Measurements from ENCODE around the gene TASP1.
"Not testable (repeated sequence)": the region's sequence is repeated elsewhere in the genome, so short reads cannot be mapped to it uniquely, and the experiment has no call there.

TASP1 gene

DNA sequence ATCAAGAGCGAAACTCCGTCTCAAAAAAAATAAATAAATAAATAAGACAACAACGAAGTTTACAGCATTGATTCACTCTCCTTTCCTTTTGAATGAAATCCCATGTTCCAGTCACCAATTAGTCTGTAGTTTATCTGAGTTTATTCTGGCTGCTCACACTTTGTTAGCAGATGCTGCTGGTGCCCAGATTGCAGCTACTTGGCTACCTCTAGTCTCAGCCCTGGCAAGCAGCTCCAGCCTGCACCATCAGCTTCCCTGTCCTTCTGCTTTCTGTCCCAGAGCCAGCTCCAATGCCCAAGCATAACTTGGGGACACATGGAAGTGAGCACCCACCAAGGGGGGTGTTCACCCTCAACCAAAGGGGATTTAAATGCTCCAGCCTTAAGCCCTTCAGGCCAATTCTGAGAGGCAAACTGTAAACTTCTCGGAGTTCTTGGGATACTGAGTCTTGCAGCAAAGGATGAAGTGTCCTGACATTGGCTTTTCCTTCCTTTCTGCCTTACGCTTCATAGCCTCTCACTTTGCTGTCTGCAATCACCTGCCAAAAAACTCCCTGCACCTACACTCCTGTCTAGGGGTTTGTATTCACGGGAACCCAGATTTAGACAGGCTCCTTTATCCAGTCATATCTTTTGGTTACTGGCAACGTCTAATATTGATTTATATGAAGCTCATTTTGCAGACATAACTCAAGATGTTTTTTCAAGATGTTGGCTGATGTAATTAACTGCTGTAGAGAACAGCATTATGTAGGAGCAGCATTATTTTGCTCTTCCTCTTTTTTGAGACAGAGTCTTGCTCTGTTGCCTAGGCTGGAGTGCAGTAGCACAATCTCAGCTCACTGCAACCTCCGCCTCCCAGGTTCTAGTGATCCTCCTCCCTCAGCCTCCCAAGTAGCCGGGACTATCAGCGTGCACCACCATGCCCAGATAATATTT is 9.8 kb upstream of the TASP1 start:
- DNase-seq (ENCODE audit: low read depth in 2 of 2), result no peak

DNA sequence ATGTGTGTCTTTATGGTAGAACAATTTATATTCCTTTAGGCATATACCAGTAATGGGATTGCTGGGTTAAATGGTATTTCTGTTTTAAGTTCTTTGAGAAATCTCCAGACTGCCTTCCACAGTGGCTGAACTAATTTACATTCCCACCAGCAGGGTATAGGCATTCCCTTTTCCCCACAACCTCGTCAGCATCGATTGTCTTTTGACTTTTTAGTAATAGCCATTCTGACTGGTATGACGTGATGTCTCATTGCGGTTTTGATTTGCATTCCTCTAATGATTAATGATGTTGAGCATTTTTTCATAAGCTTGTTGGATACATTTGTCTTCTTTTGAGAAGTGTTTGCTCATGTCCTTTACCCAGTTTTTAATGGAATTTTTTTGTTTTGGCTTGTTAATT is 5.3 kb upstream of the TASP1 start:
- DNase-seq (ENCODE audit: low read depth in 2 of 2), result no peak

DNA sequence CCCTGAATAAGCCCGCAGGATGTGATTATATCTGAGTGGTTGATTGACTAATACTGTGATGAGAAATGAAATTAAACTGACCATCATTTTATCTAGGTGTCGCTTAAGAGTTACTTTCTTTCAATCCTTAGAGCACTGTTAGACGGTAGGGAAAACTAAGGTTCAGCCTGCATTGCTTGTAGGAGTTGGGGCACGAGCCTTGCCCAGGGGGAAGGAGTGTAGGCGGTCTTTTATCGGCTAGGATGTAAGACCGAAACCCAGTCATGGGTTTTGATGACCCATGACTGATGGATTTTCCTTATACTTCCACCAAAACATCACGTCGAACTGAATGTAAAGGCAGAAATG is 392 bp upstream of the TASP1 start:
- peak in 1 of 2 donors; percentile 7 for DNase-seq (ENCODE audit: low read depth in 2 of 2)

DNA sequence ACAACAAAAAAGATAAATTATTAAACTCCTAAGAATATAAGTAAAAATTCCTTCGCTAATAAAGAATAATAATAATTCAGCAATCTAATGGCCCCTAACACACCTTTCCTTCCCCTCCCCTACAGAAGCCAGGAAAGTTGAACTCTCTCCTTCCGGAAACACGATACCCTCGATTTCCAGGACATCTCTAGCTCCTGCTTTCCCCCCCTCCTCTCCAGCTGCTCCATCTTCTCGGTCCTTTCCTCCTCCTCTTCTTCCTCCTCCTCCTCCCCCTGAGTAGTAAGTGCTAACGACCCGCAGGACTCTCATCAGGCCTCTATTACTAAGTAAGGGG is 603 bp downstream of the TASP1 start:
- DNase-seq (ENCODE audit: low read depth in 2 of 2), result no peak

DNA sequence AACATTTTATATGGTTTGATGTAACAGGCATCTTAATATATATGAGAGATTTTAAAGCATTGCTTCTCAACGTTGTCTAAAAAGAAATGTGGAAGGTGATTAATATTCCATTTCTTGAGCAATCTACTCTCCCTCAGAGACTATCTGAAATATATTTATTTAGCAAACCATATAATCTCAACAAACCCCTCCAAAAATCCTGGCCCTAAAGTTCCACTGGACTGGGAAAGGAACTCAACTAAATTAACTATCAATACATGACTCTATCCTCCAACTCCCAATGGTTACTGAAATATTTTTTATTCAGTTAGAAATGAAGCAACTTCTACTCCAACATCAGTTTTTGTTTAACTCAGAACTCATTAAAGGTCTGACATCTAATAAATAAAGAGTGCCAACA is 6.3 kb downstream of the TASP1 start:
- DNase-seq (ENCODE audit: low read depth in 2 of 2), result no peak

DNA sequence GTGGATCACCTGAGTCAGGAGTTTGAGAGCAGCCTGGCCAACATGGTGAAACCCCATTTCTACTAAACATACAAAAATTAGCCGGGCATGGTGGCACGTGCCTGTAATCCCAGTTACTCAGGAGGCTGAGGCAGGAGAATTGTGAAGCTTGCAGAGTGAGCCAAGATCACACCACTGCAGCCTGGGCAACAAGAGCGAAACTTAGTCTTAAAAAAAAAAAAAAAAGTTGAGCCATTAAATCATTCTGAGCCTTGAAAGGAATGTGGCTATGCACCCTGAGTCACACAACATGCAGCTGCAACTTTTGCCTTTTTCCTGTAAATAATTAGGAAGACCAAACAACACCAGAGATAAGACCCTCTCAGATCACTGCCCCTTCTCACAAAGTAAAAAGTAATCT is 11.2 kb downstream of the TASP1 start:
- not testable (repeated sequence) for DNase-seq (ENCODE audit: low read depth in 2 of 2)

DNA sequence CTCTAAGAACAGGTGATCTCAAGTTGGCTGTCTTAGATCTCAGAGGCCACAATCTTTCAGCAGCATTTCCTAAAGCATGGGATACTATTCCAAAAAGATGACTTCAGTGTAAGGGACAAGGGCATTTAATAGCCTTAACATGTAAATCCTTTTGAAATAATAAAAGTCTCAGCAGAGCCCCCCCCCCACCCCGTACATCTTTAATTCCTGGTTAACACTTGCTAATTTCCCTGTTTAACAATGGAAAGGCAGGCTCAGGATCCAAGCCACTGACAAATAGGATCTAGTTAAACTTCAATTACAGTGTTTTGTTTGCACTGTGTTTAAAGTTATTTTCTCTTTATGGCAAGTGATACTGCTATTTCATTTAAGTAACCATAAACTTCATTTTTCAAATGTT is 12.0 kb downstream of the TASP1 start:
- DNase-seq (ENCODE audit: low read depth in 2 of 2), result no peak

DNA sequence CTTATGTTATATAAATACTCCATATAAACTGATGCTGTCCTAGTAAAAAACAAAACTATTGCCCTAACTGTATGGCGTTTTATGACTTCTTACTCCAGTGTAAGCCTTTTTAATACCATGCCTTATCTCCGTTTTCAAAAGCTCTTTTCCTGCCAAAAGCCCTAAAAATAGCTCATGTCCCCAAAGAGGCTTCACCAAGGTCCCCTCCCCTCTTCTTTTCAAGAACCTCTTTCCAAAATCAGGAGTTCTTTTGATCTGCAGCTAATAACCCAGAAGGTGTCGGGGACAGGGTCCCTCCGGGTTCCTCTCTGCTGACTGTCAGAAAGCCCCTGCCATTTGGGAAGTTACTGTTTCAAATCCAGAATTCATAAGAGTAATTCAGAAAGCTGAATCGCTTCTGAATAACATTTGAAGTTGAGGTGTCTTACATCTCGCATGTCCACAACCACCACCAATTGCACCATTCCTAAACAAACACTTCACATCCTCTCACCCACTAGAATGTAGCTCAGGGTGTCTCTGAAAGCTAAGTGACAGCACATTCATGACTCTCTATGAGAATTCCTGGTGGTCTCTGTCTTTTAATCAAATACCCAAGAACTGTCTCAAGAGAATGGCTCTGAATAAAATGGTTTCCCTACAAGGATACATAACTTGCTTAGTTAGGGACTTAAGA is 13.3 kb downstream of the TASP1 start:
- DNase-seq (ENCODE audit: low read depth in 2 of 2), result no peak

DNA sequence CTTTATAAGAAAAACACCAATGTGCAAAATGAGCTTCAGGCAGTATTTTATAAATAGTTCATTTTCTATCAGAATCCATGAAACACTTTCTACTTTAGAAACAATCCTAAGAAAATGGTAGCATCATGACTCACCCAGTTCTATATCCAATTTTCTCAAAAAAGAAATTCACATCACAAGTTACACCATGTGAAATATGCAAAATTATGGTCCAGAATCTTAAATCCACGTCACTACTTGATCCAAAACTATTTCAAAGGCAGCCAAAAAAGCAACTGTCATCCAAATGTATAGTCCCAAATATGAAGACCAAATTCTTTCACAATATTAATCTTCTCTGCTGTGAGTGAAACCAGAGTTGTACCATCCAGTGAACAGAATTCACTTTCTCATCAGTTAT is 19.3 kb downstream of the TASP1 start:
- not testable (repeated sequence) for DNase-seq (ENCODE audit: low read depth in 2 of 2)

GRCh38 chr20:13618456-13618855 is 20.3 kb downstream of the TASP1 start:
- not testable (repeated sequence) for DNase-seq (ENCODE audit: low read depth in 2 of 2)

DNA sequence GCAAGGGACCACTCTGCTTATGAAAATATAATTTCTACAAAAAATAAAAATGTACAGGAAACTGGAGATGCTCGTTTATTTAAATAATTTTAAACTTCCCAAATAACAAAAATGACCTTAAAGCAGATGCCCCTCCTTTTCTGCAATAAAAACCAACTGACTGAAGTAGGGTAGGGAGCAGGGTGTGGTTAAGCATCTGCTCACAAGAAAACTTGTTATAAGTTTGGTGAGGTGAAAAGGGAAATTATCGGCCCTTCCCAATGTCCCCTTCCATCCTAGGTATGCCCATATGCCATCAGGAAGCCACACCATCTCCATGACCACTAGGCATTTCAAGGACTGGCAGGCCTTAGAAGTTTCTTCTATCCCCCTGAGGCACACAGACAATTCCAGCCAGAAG is 21.1 kb downstream of the TASP1 start:
- not testable (repeated sequence) for DNase-seq (ENCODE audit: low read depth in 2 of 2)

DNA sequence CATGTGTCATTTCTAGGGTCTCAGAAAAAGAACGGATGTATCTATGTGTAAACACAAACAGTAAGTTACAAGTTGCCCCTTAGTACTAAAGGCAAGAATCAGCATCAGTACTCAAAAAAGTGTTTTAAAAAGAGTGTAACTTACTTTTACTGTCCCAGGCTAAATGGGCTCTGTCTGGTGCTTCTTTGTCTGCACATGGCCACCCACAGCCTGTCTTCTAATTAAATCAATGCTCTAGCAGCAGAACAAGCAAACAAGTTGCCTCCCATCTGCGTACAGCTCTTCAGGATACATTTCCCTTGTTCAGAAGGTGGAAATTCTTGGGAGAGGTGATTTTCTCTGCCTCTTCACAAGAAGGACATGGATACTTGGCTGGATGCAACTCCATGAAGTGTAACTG is 22.0 kb downstream of the TASP1 start:
- DNase-seq (ENCODE audit: low read depth in 2 of 2), result not testable (repeated sequence)

DNA sequence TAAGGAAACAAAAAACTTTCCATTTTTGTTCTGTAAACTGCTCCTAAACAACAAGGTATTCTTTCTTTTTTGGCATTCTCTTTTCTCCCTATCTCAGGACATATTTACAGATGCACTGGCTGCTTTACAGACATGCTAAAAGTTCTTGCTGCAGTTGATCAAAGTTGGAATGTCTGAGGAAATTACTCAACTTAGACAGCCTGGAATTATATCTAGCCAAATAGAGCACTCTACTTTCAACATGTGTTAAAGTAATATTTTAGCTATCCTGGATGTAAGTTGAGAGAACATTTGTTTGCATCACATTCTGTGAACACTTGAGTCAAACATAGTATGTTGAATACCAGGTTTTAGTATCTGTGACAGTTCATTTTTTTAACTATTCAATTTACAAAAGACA is 24.8 kb downstream of the TASP1 start:
- no peak for DNase-seq (ENCODE audit: low read depth in 2 of 2)

GRCh38 chr20:13611611-13612125 is 27.1 kb downstream of the TASP1 start:
- DNase-seq (ENCODE audit: low read depth in 2 of 2), result no peak

GRCh38 chr20:13610184-13610583 is 28.5 kb downstream of the TASP1 start:
- DNase-seq (ENCODE audit: low read depth in 2 of 2), result no peak

- no peak for DNase-seq (ENCODE audit: low read depth in 2 of 2)
Measured at GRCh38 chr20:13608066-13608465, 30.7 kb downstream of the TASP1 start.

GRCh38 chr20:13593423-13593822 is 45.3 kb downstream of the TASP1 start:
- DNase-seq (ENCODE audit: low read depth in 2 of 2), result not testable (repeated sequence)

- DNase-seq (ENCODE audit: low read depth in 2 of 2), result no peak
Measured at GRCh38 chr20:13588049-13588448, 50.7 kb downstream of the TASP1 start.

GRCh38 chr20:13587370-13587769 is 51.4 kb downstream of the TASP1 start:
- DNase-seq (ENCODE audit: low read depth in 2 of 2), result no peak

- no peak for DNase-seq (ENCODE audit: low read depth in 2 of 2)
Measured at GRCh38 chr20:13586133-13586532, 52.6 kb downstream of the TASP1 start.

DNA sequence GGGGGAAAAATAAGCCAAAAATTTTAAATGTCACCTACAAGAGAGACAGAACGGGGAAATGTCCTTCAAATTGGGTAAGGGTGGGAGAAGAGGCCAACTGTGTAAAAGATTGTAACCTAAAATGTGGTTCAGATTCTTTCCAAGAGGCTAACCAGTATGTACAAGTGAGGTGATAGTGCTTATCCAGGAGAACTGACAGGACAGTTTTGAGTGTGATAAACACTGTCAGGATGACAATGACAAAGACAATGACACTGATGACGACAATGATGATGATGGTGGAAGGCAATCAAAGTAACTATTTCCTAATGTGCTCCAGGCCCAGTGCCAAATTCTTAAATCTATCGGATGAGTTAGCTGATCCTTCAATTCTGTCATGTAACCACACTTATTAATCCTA is 57.3 kb downstream of the TASP1 start:
- DNase-seq (ENCODE audit: low read depth in 2 of 2), result no peak

DNA sequence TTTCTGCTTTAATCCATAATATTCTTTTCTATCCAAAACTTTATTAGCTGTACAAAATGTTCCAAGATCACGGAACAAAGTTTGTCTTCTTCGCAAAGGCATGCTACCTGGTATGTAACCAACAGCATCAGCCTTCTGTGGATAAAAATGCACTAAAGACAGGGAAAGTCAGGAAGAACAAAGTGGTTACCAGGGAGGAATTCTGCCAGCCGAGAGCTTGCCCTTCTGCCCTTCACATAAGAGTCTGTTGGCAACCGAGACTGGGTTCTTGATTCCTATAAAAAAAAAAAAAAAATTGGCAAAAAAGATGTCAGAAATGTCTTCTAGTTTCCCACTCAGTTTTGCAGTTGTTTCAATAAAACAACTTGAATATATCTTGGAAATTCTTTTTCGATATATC is 58.0 kb downstream of the TASP1 start:
- DNase-seq (ENCODE audit: low read depth in 2 of 2), result no peak

DNA sequence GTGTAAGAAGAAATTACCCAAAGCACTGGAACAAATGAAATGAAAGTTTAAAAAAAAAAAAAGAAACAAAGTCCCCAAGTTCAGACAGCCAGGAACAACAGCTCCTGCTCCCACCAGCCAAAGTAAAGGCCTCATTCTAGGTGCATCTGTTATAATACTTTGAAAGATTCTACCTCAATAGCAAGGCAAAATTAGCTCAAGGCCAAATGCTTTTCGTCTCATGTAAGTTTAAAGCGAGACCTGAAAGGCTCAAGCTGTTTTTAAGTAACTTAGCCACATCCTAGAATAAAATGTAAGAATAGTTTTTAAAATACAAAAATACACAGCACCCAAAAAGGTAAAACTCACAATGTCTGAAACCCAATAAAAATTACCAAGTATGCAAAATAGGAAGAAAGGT is 64.7 kb downstream of the TASP1 start:
- DNase-seq (ENCODE audit: low read depth in 2 of 2), result no peak
